ENCODE results near the gene CDH4. TPM values are rescaled to one million over a fixed set of nuclear protein-coding genes. Genes with fewer than 3 reads are reported as not detected.

The CDH4 gene
- total and polyA plus RNA-seq, 4 donors, result 0.06 to 0.10 TPM; not detected in 2

GRCh38 chr20:61662968-61663331, 410.9 kb downstream of the CDH4 start:
- Histone ChIP-seq H3K27ac (ENCODE audit: low read depth in 1 of 2, low read length in 2 of 2) (no peak overlapping the region), H3K4me1 (ENCODE audit: control insufficient read depth in 1 of 2, insufficient read depth in 2 of 2, low read length in 2 of 2) (no peaks in the 10 kb centered on the region), H3K27me3 (ENCODE audit: control insufficient read depth in 1 of 2, insufficient read depth in 2 of 2, low read length in 1 of 2) (no peaks in the 10 kb centered on the region), H3K9me3 (ENCODE audit: control insufficient read depth, low read length) (no peaks in the 10 kb centered on the region), H3K36me3 (ENCODE audit: control insufficient read depth in 1 of 2, insufficient read depth in 2 of 2, low read length in 1 of 2) (no peaks in the 10 kb centered on the region), H3K4me3 (ENCODE audit: low read length in 2 of 2) (no peak overlapping the region)
- intact Hi-C loops (cut with DNase I), result no loop called here
- DNase-seq (no peak), ATAC-seq (ENCODE audit: low FRiP score) (no peak)
- 43 to 66% methylated on average over 13 of the region's 13 CpGs for WGBS, 2 donors

- ATAC-seq (ENCODE audit: low FRiP score) (no peak), DNase-seq (peak in 1 of 2 donors; percentile 64)
- H3K4me1 ChIP-seq (ENCODE audit: control insufficient read depth in 1 of 2, insufficient read depth in 2 of 2, low read length in 2 of 2), result no peaks in the 10 kb centered on the region
- no peak overlapping the region for H3K27ac ChIP-seq (ENCODE audit: low read depth in 1 of 2, low read length in 2 of 2)
- H3K4me3 ChIP-seq (ENCODE audit: low read length in 2 of 2), result no peak overlapping the region
- H3K9me3 ChIP-seq (ENCODE audit: control insufficient read depth, low read length), result no peaks in the 10 kb centered on the region
- 82 to 86% methylated on average over 28 to 30 of the region's 30 CpGs for WGBS, 2 donors
- intact Hi-C loops (cut with DNase I), result no loop called here
- no peaks in the 10 kb centered on the region for H3K36me3 ChIP-seq (ENCODE audit: control insufficient read depth in 1 of 2, insufficient read depth in 2 of 2, low read length in 1 of 2)
- no peaks in the 10 kb centered on the region for H3K27me3 ChIP-seq (ENCODE audit: control insufficient read depth in 1 of 2, insufficient read depth in 2 of 2, low read length in 1 of 2)
Measured at GRCh38 chr20:61663521-61664425, 411.7 kb downstream of the CDH4 start.

GRCh38 chr20:61664556-61665320, 412.7 kb downstream of the CDH4 start:
- Histone ChIP-seq H3K9me3 (ENCODE audit: control insufficient read depth, low read length) (no peaks in the 10 kb centered on the region), H3K27ac (ENCODE audit: low read depth in 1 of 2, low read length in 2 of 2) (no peak overlapping the region), H3K4me1 (ENCODE audit: control insufficient read depth in 1 of 2, insufficient read depth in 2 of 2, low read length in 2 of 2) (no peaks in the 10 kb centered on the region), H3K4me3 (ENCODE audit: low read length in 2 of 2) (no peak overlapping the region), H3K36me3 (ENCODE audit: control insufficient read depth in 1 of 2, insufficient read depth in 2 of 2, low read length in 1 of 2) (no peaks in the 10 kb centered on the region), H3K27me3 (ENCODE audit: control insufficient read depth in 1 of 2, insufficient read depth in 2 of 2, low read length in 1 of 2) (no peaks in the 10 kb centered on the region)
- ATAC-seq (ENCODE audit: low FRiP score) (no peak), DNase-seq (peak in 1 of 2 donors; percentile 55)
- WGBS, 2 donors, result 57 to 63% methylated on average over 20 of the region's 20 CpGs
- intact Hi-C loops (cut with DNase I), result no loop called here

- no peaks in the 10 kb centered on the region for H3K27me3 ChIP-seq (ENCODE audit: control insufficient read depth in 1 of 2, insufficient read depth in 2 of 2, low read length in 1 of 2)
- DNase-seq (peak in 1 of 2 donors; percentile 53), ATAC-seq (ENCODE audit: low FRiP score) (no peak)
- H3K9me3 ChIP-seq (ENCODE audit: control insufficient read depth, low read length), result no peaks in the 10 kb centered on the region
- no peak overlapping the region for H3K4me3 ChIP-seq (ENCODE audit: low read length in 2 of 2)
- WGBS, 2 donors, result 77% methylated on average over 32 of the region's 32 CpGs
- no peaks in the 10 kb centered on the region for H3K4me1 ChIP-seq (ENCODE audit: control insufficient read depth in 1 of 2, insufficient read depth in 2 of 2, low read length in 2 of 2)
- no peaks in the 10 kb centered on the region for H3K36me3 ChIP-seq (ENCODE audit: control insufficient read depth in 1 of 2, insufficient read depth in 2 of 2, low read length in 1 of 2)
- no peak overlapping the region for H3K27ac ChIP-seq (ENCODE audit: low read depth in 1 of 2, low read length in 2 of 2)
- intact Hi-C loops (cut with DNase I), result no loop called here
Measured at GRCh38 chr20:61665528-61666470, 413.7 kb downstream of the CDH4 start.

GRCh38 chr20:61666471-61666832, 414.4 kb downstream of the CDH4 start:
- Histone ChIP-seq H3K4me1 (ENCODE audit: control insufficient read depth in 1 of 2, insufficient read depth in 2 of 2, low read length in 2 of 2) (no peaks in the 10 kb centered on the region), H3K36me3 (ENCODE audit: control insufficient read depth in 1 of 2, insufficient read depth in 2 of 2, low read length in 1 of 2) (no peaks in the 10 kb centered on the region), H3K9me3 (ENCODE audit: control insufficient read depth, low read length) (no peaks in the 10 kb centered on the region), H3K27ac (ENCODE audit: low read depth in 1 of 2, low read length in 2 of 2) (no peak overlapping the region), H3K27me3 (ENCODE audit: control insufficient read depth in 1 of 2, insufficient read depth in 2 of 2, low read length in 1 of 2) (no peaks in the 10 kb centered on the region), H3K4me3 (ENCODE audit: low read length in 2 of 2) (no peak overlapping the region)
- intact Hi-C loops (cut with DNase I), result no loop called here
- WGBS, 2 donors, result 78 to 87% methylated on average over 9 of the region's 9 CpGs
- ATAC-seq (ENCODE audit: low FRiP score) (no peak), DNase-seq (peak in 1 of 2 donors; percentile 25)

GRCh38 chr20:61667056-61667792, 415.2 kb downstream of the CDH4 start:
- no peak overlapping the region for H3K4me3 ChIP-seq (ENCODE audit: low read length in 2 of 2)
- intact Hi-C loops (cut with DNase I), result no loop called here
- no peaks in the 10 kb centered on the region for H3K27me3 ChIP-seq (ENCODE audit: control insufficient read depth in 1 of 2, insufficient read depth in 2 of 2, low read length in 1 of 2)
- DNase-seq, result peak in 1 of 2 donors; percentile 57
- no peaks in the 10 kb centered on the region for H3K4me1 ChIP-seq (ENCODE audit: control insufficient read depth in 1 of 2, insufficient read depth in 2 of 2, low read length in 2 of 2)
- H3K27ac ChIP-seq (ENCODE audit: low read depth in 1 of 2, low read length in 2 of 2), result no peak overlapping the region
- no peaks in the 10 kb centered on the region for H3K36me3 ChIP-seq (ENCODE audit: control insufficient read depth in 1 of 2, insufficient read depth in 2 of 2, low read length in 1 of 2)
- 82 to 86% methylated on average over 20 of the region's 20 CpGs for WGBS, 2 donors
- H3K9me3 ChIP-seq (ENCODE audit: control insufficient read depth, low read length), result no peaks in the 10 kb centered on the region
- ATAC-seq (ENCODE audit: low FRiP score), result no peak

- WGBS, 2 donors, result 71 to 76% methylated on average over 9 of the region's 9 CpGs
- peak in 1 of 2 donors; percentile 40 for DNase-seq
- H3K4me3 ChIP-seq (ENCODE audit: low read length in 2 of 2), result no peak overlapping the region
- H3K36me3 ChIP-seq (ENCODE audit: control insufficient read depth in 1 of 2, insufficient read depth in 2 of 2, low read length in 1 of 2), result no peaks in the 10 kb centered on the region
- no peaks in the 10 kb centered on the region for H3K9me3 ChIP-seq (ENCODE audit: control insufficient read depth, low read length)
- H3K27me3 ChIP-seq (ENCODE audit: control insufficient read depth in 1 of 2, insufficient read depth in 2 of 2, low read length in 1 of 2), result no peaks in the 10 kb centered on the region
- intact Hi-C loops (cut with DNase I), result no loop called here
- no peak overlapping the region for H3K27ac ChIP-seq (ENCODE audit: low read depth in 1 of 2, low read length in 2 of 2)
- no peak for ATAC-seq (ENCODE audit: low FRiP score)
- H3K4me1 ChIP-seq (ENCODE audit: control insufficient read depth in 1 of 2, insufficient read depth in 2 of 2, low read length in 2 of 2), result no peaks in the 10 kb centered on the region
Measured at GRCh38 chr20:61668065-61668650, 416.1 kb downstream of the CDH4 start.
